Endodermal cell (in vitro differentiated cells): ENCODE data around the gene BST1. TPM values are rescaled to one million over a fixed set of nuclear protein-coding genes. Genes with fewer than 3 reads are reported as not detected.

Experiments
- DNase-seq: peaks from one replicate; pipeline ENCODE4 v3.0.0-alpha.2; 2017
- H3K27ac ChIP-seq: 2 replicates; pipeline ENCODE4 v1.5.1; 2013; ENCODE audit warnings: mild to moderate bottlenecking, low read depth, low read length, moderate library complexity
- H3K27me3 ChIP-seq: 2 replicates; pipeline ENCODE4 v1.6.1; 2013; ENCODE audit warnings: mild to moderate bottlenecking, low read length, moderate library complexity; ENCODE audit not compliant: insufficient read depth, control insufficient read depth, poor library complexity, severe bottlenecking
- H3K36me3 ChIP-seq: 2 replicates; pipeline ENCODE4 v1.7.0; 2013; ENCODE audit warnings: mild to moderate bottlenecking, low read length, moderate library complexity; ENCODE audit not compliant: control insufficient read depth, insufficient read depth
- H3K4me1 ChIP-seq: one replicate; pipeline ENCODE4 v1.7.0; 2013; ENCODE audit warnings: low read length; ENCODE audit not compliant: control insufficient read depth, insufficient read depth
- H3K4me3 ChIP-seq: 2 replicates; pipeline ENCODE4 v1.5.1; 2013; ENCODE audit warnings: mild to moderate bottlenecking, low read length, moderate library complexity
- H3K9ac ChIP-seq: 2 replicates; pipeline ENCODE4 v1.6.1; 2013; ENCODE audit warnings: mild to moderate bottlenecking, low read length, moderate library complexity; ENCODE audit not compliant: poor library complexity, severe bottlenecking; ENCODE audit errors: extremely low read depth
- H3K9me3 ChIP-seq: 2 replicates; pipeline ENCODE4 v1.6.1; 2013; ENCODE audit warnings: mild to moderate bottlenecking, low read length, moderate library complexity; ENCODE audit not compliant: control insufficient read depth
- H3K27ac Mint-ChIP-seq: 2 replicates; pipeline ENCODE4 v1.8.0; 2020; ENCODE audit warnings: mixed read lengths
- H3K27me3 Mint-ChIP-seq: 2 replicates; pipeline ENCODE4 v1.8.0; 2021; ENCODE audit warnings: mild to moderate bottlenecking, mixed read lengths; ENCODE audit not compliant: insufficient read depth
- H3K36me3 Mint-ChIP-seq: 2 replicates; pipeline ENCODE4 v1.8.0; 2020; ENCODE audit warnings: low read depth, mixed read lengths
- H3K4me1 Mint-ChIP-seq: 2 replicates; pipeline ENCODE4 v1.8.0; 2020; ENCODE audit warnings: mixed read lengths
- H3K4me3 Mint-ChIP-seq: 2 replicates; pipeline ENCODE4 v1.8.0; 2020; ENCODE audit warnings: mild to moderate bottlenecking, moderate library complexity, mixed read lengths
- H3K9me3 Mint-ChIP-seq: 2 replicates; pipeline ENCODE4 v1.8.0; 2020; ENCODE audit warnings: mild to moderate bottlenecking, mixed read lengths
- CTCF ChIP-seq: fragments of 200-600 bp; sonication (generic); conservative IDR thresholded peaks from 2 replicates; pipeline ENCODE4 v1.5.0; 2021; ENCODE audit warnings: antibody characterized with exemption, mild to moderate bottlenecking
- WGBS, 2 experiments: methylation state at CpG; one replicate each; pipeline versions ENCODE4 v1.1.5 to v1.1.7; 2013; ENCODE audit warnings: missing lambda C conversion rate in 2 of 2, mixed read lengths in 1 of 2; ENCODE audit not compliant: insufficient coverage in 1 of 2, insufficient read length in 1 of 2; 5-methylcytosine and 5-hydroxymethylcytosine counted together
- total RNA-seq, 2 donors: library from RNA; stranded (reverse); fragmentation: NEBNext Ultra II Directional in 1 of 2; extraction: Animal tissue kit (Norgen Biotek cat#: 25700) in 1 of 2; gene quantifications; 2 replicates in 1 of 2; 3 replicates in 1 of 2; pipeline ENCODE4 v1.2.1, GENCODE V29; 2021

BST1 gene
- total RNA-seq, 2 donors from 2014 or later = 0.44 to 0.53 TPM

DNA sequence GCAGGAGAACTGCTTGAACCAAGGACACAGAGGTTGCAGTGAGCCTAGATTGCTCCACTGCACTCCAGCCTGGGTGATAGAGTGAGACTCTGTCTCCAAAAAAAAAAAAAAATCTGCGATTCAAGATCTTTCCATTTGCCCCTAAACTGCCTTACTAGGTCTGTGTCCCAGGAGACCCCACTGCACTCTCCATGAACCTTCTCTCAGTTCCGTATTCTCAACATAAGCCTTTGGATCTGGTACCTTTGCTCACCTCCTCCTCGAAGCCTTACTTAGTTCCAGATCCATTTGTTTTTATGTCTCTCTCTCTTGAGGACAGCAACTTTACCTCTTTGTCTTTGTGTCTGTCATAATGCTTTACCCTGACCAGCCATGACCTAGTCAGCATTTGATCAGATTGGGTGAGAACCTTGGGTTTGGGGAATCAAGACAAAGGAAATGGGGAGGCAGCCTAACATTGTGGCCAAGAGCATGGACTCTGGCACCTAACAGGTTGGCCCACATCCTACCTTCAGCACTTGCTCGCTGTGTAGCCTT, 33.7 kb downstream of the BST1 start:
- Histone ChIP-seq H3K4me1 (no peaks in the 10 kb centered on the region), H3K27me3 (no peaks in the 10 kb centered on the region), H3K36me3 (no peaks in the 10 kb centered on the region), H3K27ac (no peak overlapping the region), H3K9me3 (peaks cover 3% of the 10 kb centered on the region), H3K4me3 (no peak overlapping the region), H3K9ac (no peak overlapping the region)
- H3K27me3 Mint-ChIP-seq = peaks cover 2% of the 10 kb centered on the region
- peaks cover 7% of the 10 kb centered on the region for H3K9me3 Mint-ChIP-seq
- no peak overlapping the region for H3K27ac Mint-ChIP-seq
- DNase-seq = no peak
- WGBS, 2 experiments = 80 to 85% methylated on average over 4 of the region's 4 CpGs
- no peak for TF ChIP-seq CTCF
- H3K4me3 Mint-ChIP-seq = no peak overlapping the region
- no peaks in the 10 kb centered on the region for H3K36me3 Mint-ChIP-seq
- no peaks in the 10 kb centered on the region for H3K4me1 Mint-ChIP-seq

- TF ChIP-seq CTCF = peak; percentile 63
These were observed 34.4 kb downstream of the BST1 start for GRCh38 chr4:15737255-15737654.

DNA sequence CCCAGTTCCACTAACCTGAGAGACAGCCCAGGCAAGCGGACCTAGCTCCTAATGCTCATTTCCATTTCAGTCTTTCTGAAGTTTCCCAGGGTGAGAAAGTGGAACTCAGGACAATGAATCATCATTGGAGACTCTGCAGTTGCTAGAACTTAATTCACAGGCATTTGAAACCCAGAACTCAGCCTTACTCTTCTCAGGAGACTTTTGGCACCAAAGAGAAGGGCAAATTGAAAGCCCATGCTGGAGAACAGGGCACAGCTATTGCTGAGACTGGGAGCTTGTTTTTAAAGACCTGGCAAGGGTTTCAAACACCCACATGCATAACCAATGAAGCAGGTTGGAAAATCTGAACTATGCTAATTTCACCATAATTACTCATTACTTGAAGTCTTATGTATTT, 36.0 kb downstream of the BST1 start:
- H3K9me3 Mint-ChIP-seq = peaks cover 13% of the 10 kb centered on the region
- Histone ChIP-seq H3K36me3 (no peaks in the 10 kb centered on the region), H3K4me3 (no peak overlapping the region), H3K4me1 (no peaks in the 10 kb centered on the region), H3K9me3 (peaks cover 13% of the 10 kb centered on the region), H3K27ac (no peak overlapping the region), H3K9ac (no peak overlapping the region), H3K27me3 (no peaks in the 10 kb centered on the region)
- DNase-seq = no peak
- WGBS, 2 experiments = 91 to 100% methylated on average over 1 of the region's 1 CpG
- H3K36me3 Mint-ChIP-seq = no peaks in the 10 kb centered on the region
- H3K4me3 Mint-ChIP-seq = no peak overlapping the region
- H3K27me3 Mint-ChIP-seq = peaks cover 2% of the 10 kb centered on the region
- no peak overlapping the region for H3K27ac Mint-ChIP-seq
- no peak for TF ChIP-seq CTCF
- H3K4me1 Mint-ChIP-seq = peaks cover 4% of the 10 kb centered on the region

More at GRCh38 chr4:15737255-15737654, 34.4 kb downstream of the BST1 start:
- H3K4me3 Mint-ChIP-seq = no peak overlapping the region
- no peaks in the 10 kb centered on the region for H3K4me1 Mint-ChIP-seq
- no peak overlapping the region for H3K4me3 ChIP-seq
- no peak for DNase-seq
- 75 to 84% methylated on average over 2 to 3 of the region's 3 CpGs for WGBS, 2 experiments
- H3K9me3 ChIP-seq = peaks cover 10% of the 10 kb centered on the region
- no peak overlapping the region for H3K9ac ChIP-seq
- H3K27ac Mint-ChIP-seq = no peak overlapping the region
- H3K9me3 Mint-ChIP-seq = peaks cover 10% of the 10 kb centered on the region
- H3K27me3 ChIP-seq = no peaks in the 10 kb centered on the region
- no peaks in the 10 kb centered on the region for H3K4me1 ChIP-seq
- H3K36me3 Mint-ChIP-seq = no peaks in the 10 kb centered on the region
- no peaks in the 10 kb centered on the region for H3K36me3 ChIP-seq
- H3K27ac ChIP-seq = no peak overlapping the region
- peaks cover 2% of the 10 kb centered on the region for H3K27me3 Mint-ChIP-seq
